H1 (cell line): ENCODE measurements around the gene BTD. TPM values are rescaled to one million over a fixed set of nuclear protein-coding genes. Genes with fewer than 3 reads are reported as not detected.

Source experiments
- CTCF ChIA-PET: fragments of 300-600 bp; sonication (Branson Sonifier 250); formaldehyde crosslinking; loops from one replicate; lab custom pipeline; 2021; ENCODE audit not compliant: partially characterized antibody; lab: Charles Lee
- POLR2A ChIA-PET: fragments of 300-600 bp; sonication (Branson Sonifier 250); formaldehyde crosslinking; loops from one replicate; lab custom pipeline; 2021; ENCODE audit warnings: inconsistent platforms; ENCODE audit not compliant: partially characterized antibody; lab: Charles Lee
- DNase-seq, 2 experiments: peaks; one replicate each; pipeline versions ENCODE4 v3.0.0 to v3.0.0-alpha.2; 2010 to 2022; ENCODE audit warnings: low spot score in 2 of 2, low read depth in 1 of 2, mixed read lengths in 1 of 2
- FAIRE-seq: peaks from 2 replicates; lab custom pipeline; 2011; peaks lifted over from hg19 to GRCh38; lab: Jason Lieb, UNC
- H2AFZ ChIP-seq: 2 replicates; pipeline ENCODE4 v1.8.1; 2012; ENCODE audit warnings: low read length, inconsistent platforms
- H2AK5ac ChIP-seq: 2 replicates; pipeline ENCODE4 v1.6.1; 2013; ENCODE audit warnings: low read depth, low read length
- H2BK120ac ChIP-seq: replicated peaks from 2 replicates; pipeline ENCODE3; 2013; ENCODE audit warnings: low read depth, low read length, inconsistent platforms
- H2BK12ac ChIP-seq: 2 replicates; pipeline ENCODE4 v1.6.1; 2013; ENCODE audit warnings: low read depth, low read length
- H2BK15ac ChIP-seq: 2 replicates; pipeline ENCODE4 v1.6.1; 2013; ENCODE audit warnings: low read length
- H2BK20ac ChIP-seq: 2 replicates; pipeline ENCODE4 v1.6.1; 2013; ENCODE audit warnings: low read length
- H2BK5ac ChIP-seq: 2 replicates; pipeline ENCODE4 v1.6.1; 2013; ENCODE audit warnings: low read depth, low read length
- H3K14ac ChIP-seq: 2 replicates; pipeline ENCODE4 v1.6.1; 2013; ENCODE audit warnings: inconsistent platforms; ENCODE audit not compliant: insufficient read length
- H3K18ac ChIP-seq: 2 replicates; pipeline ENCODE4 v1.6.1; 2013; ENCODE audit warnings: low read length; ENCODE audit errors: extremely low read depth
- H3K23ac ChIP-seq: 2 replicates; pipeline ENCODE4 v1.6.1; 2013; ENCODE audit warnings: inconsistent platforms; ENCODE audit not compliant: insufficient read length
- H3K23me2 ChIP-seq: 2 replicates; pipeline ENCODE4 v1.6.1; 2013; ENCODE audit warnings: low read depth, low read length
- H3K27ac ChIP-seq: 2 replicates; pipeline ENCODE4 v1.6.1; 2011; ENCODE audit warnings: low read depth, low read length, inconsistent platforms
- H3K27me3 ChIP-seq, 4 experiments: replicated peaks in 1 of 4; 1 replicate in 1 of 4; 2 replicates in 3 of 4; pipeline versions ENCODE4 v1.6.1 to v1.8.1; 2011 to 2013; ENCODE audit warnings: low read length in 3 of 4, mild to moderate bottlenecking in 3 of 4, inconsistent platforms in 2 of 4, mixed read lengths in 2 of 4, moderate library complexity in 1 of 4; ENCODE audit not compliant: control insufficient read depth in 3 of 4, insufficient read depth in 3 of 4; ENCODE audit errors: extremely low read depth in 1 of 4
- H3K36me3 ChIP-seq, 4 experiments: 2 replicates each; pipeline versions ENCODE4 v1.6.1 to v1.8.1; 2011 to 2013; ENCODE audit warnings: mild to moderate bottlenecking in 4 of 4, low read length in 3 of 4, moderate library complexity in 2 of 4, control low read depth in 1 of 4, inconsistent platforms in 1 of 4; ENCODE audit not compliant: insufficient read depth in 4 of 4, control insufficient read depth in 2 of 4
- H3K4ac ChIP-seq: replicated peaks from 2 replicates; pipeline ENCODE3; 2013; ENCODE audit warnings: low read length, low read depth, mixed read lengths, inconsistent platforms; ENCODE audit not compliant: insufficient read length
- H3K4me1 ChIP-seq, 4 experiments: replicated peaks in 1 of 4; 1 replicate in 1 of 4; 2 replicates in 3 of 4; pipeline versions ENCODE4 v1.6.1 to v1.8.1; 2011 to 2013; ENCODE audit warnings: low read length in 3 of 4, inconsistent platforms in 2 of 4, mixed read lengths in 1 of 4; ENCODE audit not compliant: insufficient read depth in 4 of 4, control insufficient read depth in 3 of 4
- H3K4me2 ChIP-seq, 2 experiments: 2 replicates each; pipeline versions ENCODE4 v1.6.1 to v1.8.1; 2011 to 2013; ENCODE audit warnings: low read depth in 2 of 2, low read length in 2 of 2, control low read depth in 1 of 2, inconsistent platforms in 1 of 2, mild to moderate bottlenecking in 1 of 2; ENCODE audit not compliant: insufficient read depth in 1 of 2
- H3K4me3 ChIP-seq, 4 experiments: fragments of 200-600, 300-600 bp in 1 of 4; sonication (generic), shearing (Covaris generic), sonication (Bioruptor Twin) in 1 of 4; 2 replicates each; pipeline versions ENCODE4 v1.5.1 to v1.8.1; 2011 to 2016; ENCODE audit warnings: low read length in 4 of 4, low read depth in 3 of 4, control low read depth in 2 of 4, inconsistent platforms in 2 of 4, mild to moderate bottlenecking in 2 of 4, mixed read lengths in 1 of 4, moderate library complexity in 1 of 4; ENCODE audit not compliant: insufficient read depth in 2 of 4; ENCODE audit errors: extremely low read depth in 1 of 4
- H3K56ac ChIP-seq: replicated peaks from 2 replicates; pipeline ENCODE3; 2013; ENCODE audit warnings: low read depth, mild to moderate bottlenecking, mixed read lengths, low read length, inconsistent platforms; ENCODE audit not compliant: insufficient read length
- H3K79me1 ChIP-seq: 2 replicates; pipeline ENCODE4 v1.6.1; 2013; ENCODE audit warnings: low read depth, low read length, control low read depth
- H3K79me2 ChIP-seq, 2 experiments: 2 replicates each; pipeline versions ENCODE4 v1.6.1 to v1.8.1; 2012 to 2013; ENCODE audit warnings: low read length in 2 of 2, mild to moderate bottlenecking in 2 of 2, inconsistent platforms in 1 of 2; ENCODE audit not compliant: insufficient read depth in 2 of 2, control insufficient read depth in 1 of 2
- H3K9ac ChIP-seq, 4 experiments: replicated peaks in 1 of 4; 1 replicate in 1 of 4; 2 replicates in 3 of 4; pipeline versions ENCODE4 v1.6.1 to v1.8.1; 2011 to 2013; ENCODE audit warnings: low read depth in 3 of 4, low read length in 3 of 4, control low read depth in 2 of 4, mild to moderate bottlenecking in 2 of 4, moderate library complexity in 2 of 4, inconsistent platforms in 1 of 4; ENCODE audit errors: extremely low read depth in 1 of 4
- H3K9me3 ChIP-seq, 2 experiments: 2 replicates each; pipeline versions ENCODE4 v1.6.1 to v1.8.1; 2012 to 2013; ENCODE audit warnings: mild to moderate bottlenecking in 2 of 2, moderate library complexity in 2 of 2, control low read depth in 1 of 2, inconsistent platforms in 1 of 2, low read depth in 1 of 2, low read length in 1 of 2, mixed read lengths in 1 of 2; ENCODE audit not compliant: insufficient read depth in 2 of 2
- H4K20me1 ChIP-seq, 2 experiments: replicated peaks in 1 of 2; 2 replicates each; pipeline versions ENCODE3 to v1.8.1; 2011 to 2013; ENCODE audit warnings: inconsistent platforms in 2 of 2, low read length in 2 of 2, mild to moderate bottlenecking in 1 of 2; ENCODE audit not compliant: insufficient read depth in 2 of 2, control insufficient read depth in 1 of 2
- H4K5ac ChIP-seq: 2 replicates; pipeline ENCODE4 v1.6.1; 2013; ENCODE audit warnings: low read length, low read depth, mixed read lengths, inconsistent platforms; ENCODE audit not compliant: insufficient read length
- H4K8ac ChIP-seq: 2 replicates; pipeline ENCODE4 v1.8.0; 2013; ENCODE audit warnings: mild to moderate bottlenecking, moderate library complexity, low read length, inconsistent platforms; ENCODE audit not compliant: insufficient read depth; ENCODE audit errors: extremely low read depth
- H4K91ac ChIP-seq: replicated peaks from 2 replicates; pipeline ENCODE3; 2013; ENCODE audit warnings: low read length, mixed read lengths, inconsistent platforms; ENCODE audit not compliant: insufficient read length
- BACH1 ChIP-seq: IDR thresholded peaks from 2 replicates; pipeline ENCODE4 v1.6.1; 2012; ENCODE audit warnings: low read length, improper control_type of control experiment
- EZH2 ChIP-seq: fragments of 200-600 bp; sonication (generic); IDR thresholded peaks from 2 replicates; pipeline ENCODE4 v1.7.1; 2012; ENCODE audit warnings: low read depth, mild to moderate bottlenecking, moderate library complexity, low read length, inconsistent platforms; ENCODE audit not compliant: severe bottlenecking
- WGBS, 2 experiments: shearing (Covaris generic) in 1 of 2; methylation state at CpG; one replicate each; pipeline versions ENCODE4 v1.1.6 to v1.1.7; 2013 to 2015; ENCODE audit warnings: low lambda C conversion rate in 2 of 2, mixed read lengths in 2 of 2, inconsistent platforms in 1 of 2, low coverage in 1 of 2, missing lambda C conversion rate in 1 of 2; ENCODE audit not compliant: insufficient replicate concordance in 2 of 2, insufficient coverage in 1 of 2, insufficient read length in 1 of 2; ENCODE audit errors: extremely low coverage in 1 of 2, missing lambda C conversion rate in 1 of 2; 5-methylcytosine and 5-hydroxymethylcytosine counted together
- polyA plus RNA-seq, 7 experiments: library from polyadenylated mRNA; depleted of rRNA in 3 of 7; stranded (reverse) in 5 of 7; unstranded in 2 of 7; fragments of >200 nt in 5 of 7; fragments of 200-250 nt in 2 of 7; gene quantifications; 1 replicate in 5 of 7; 2 replicates in 1 of 7; 4 replicates in 1 of 7; pipeline versions ENCODE4 v1.2.1 to v1.2.3, GENCODE V29; 2011 to 2013; ENCODE audit warnings: missing spikeins in 2 of 7, mixed read lengths in 2 of 7
- total RNA-seq: library from RNA; stranded (reverse); fragmentation: NEBNext Ultra II Directional; extraction: Animal tissue kit (Norgen Biotek cat#: 25700); gene quantifications from 2 replicates; pipeline ENCODE4 v1.2.1, GENCODE V29; 2021

Gene BTD
- total and polyA plus RNA-seq, 2 of the 8 experiments (the other 6 are each of a cell fraction or from before 2014, with no cell fraction given) = 21.8 to 36.7 TPM

DNA sequence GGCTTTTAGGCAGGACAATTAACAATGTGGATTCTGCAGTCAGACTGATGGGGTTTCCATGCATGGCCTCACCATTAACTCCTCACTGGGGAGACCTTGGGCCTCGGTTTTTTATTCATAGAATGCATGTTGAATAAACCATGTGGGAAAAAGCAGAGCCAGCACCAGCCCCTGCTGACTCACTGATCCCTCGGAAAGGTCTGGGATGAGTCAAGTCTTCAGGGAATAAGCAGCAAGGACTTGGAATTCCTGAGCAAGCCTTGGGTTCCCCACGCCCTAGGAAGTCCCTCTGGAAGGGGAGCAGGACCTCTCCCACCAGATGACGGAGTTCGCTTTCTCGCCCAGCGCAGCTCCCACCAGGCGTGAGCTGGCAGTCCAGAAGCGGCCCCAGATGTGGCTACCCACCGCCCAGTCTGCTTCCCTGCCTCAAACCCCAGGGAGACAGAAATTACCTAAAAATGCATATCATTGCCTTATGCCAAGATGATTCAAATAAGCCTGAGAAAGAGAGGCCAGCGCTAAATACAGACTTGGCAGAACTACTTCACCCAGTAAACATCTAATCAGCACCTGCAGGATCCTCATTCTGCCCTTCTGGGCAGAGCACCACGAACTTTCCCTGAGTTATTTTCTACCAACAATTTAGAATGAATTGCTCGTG, 45.4 kb downstream of the BTD start:
- Histone ChIP-seq H3K9ac (no peak overlapping the region), H2BK120ac (no peak overlapping the region), H3K27ac (no peak overlapping the region), H2AFZ (no peak overlapping the region), H2BK15ac (no peak overlapping the region), H3K4me3 (no peak overlapping the region), H4K20me1 (no peaks in the 10 kb centered on the region), H3K14ac (no peak overlapping the region), H3K79me1 (no peaks in the 10 kb centered on the region), H3K4ac (peak overlapping the region; percentile 44), H3K36me3 (peaks cover 0 to 5% (median 2%) of the 10 kb centered on the region in 4 experiments; a peak in 3 of 8 replicates), H2BK5ac (no peak overlapping the region), H3K27me3 (no peaks in the 10 kb centered on the region; a peak in 1 of 7 replicates), H3K18ac (no peak overlapping the region), H3K23ac (no peak overlapping the region), H3K9me3 (no peaks in the 10 kb centered on the region), H3K56ac (no peak overlapping the region), H3K23me2 (no peaks in the 10 kb centered on the region), H4K8ac (peak overlapping the region; percentile 40; the same call in 1 of the 2 replicates), H2AK5ac (no peak overlapping the region), H3K79me2 (no peaks in the 10 kb centered on the region), H2BK12ac (no peak overlapping the region), H3K4me1 (peaks cover 0 to 4% (median 2%) of the 10 kb centered on the region in 4 experiments; a peak in 2 of 7 replicates), H4K5ac (no peak overlapping the region), H3K4me2 (no peak overlapping the region), H2BK20ac (no peak overlapping the region), H4K91ac (no peak overlapping the region)
- FAIRE-seq = no peak
- WGBS, 2 experiments = 88% methylated on average over 13 of the region's 13 CpGs; no CpG with 5 or more reads in 1 of the 2 experiments
- POLR2A ChIA-PET = interaction anchor here (1.6 kb wide), 1 partner anchor 46 kb away, joined by 4 read pairs; the partner anchor contains the start of genes BTD and HACL1
- TF ChIP-seq BACH1 = 0 out of 2 replicates have a peak, but pooled peaks have one; percentile 31
- no peak for TF ChIP-seq EZH2
- DNase-seq = no peak
- CTCF ChIA-PET = interaction anchor here (1.1 to 1.3 kb wide), 2 partner anchors 10 to 40 kb away, joined by 3 read pairs; no protein-coding TSS in a partner anchor
